ENCODE data around the gene SH3RF3.

SH3RF3 gene

GRCh38 chr2:109083771-109084170, 45.2 kb upstream of the SH3RF3 start:
- Histone ChIP-seq H3K4me1 (ENCODE audit: insufficient read depth, poor library complexity, severe bottlenecking) (no peaks in the 10 kb centered on the region), H3K4me3 (ENCODE audit: severe bottlenecking) (no peak overlapping the region), H3K27me3 (ENCODE audit: insufficient read depth, poor library complexity, severe bottlenecking) (no peaks in the 10 kb centered on the region), H3K9me3 (ENCODE audit: severe bottlenecking) (no peaks in the 10 kb centered on the region), H3K27ac (ENCODE audit: poor library complexity, severe bottlenecking) (no peak overlapping the region), H3K36me3 (ENCODE audit: low read depth) (no peaks in the 10 kb centered on the region)
- DNase-seq (ENCODE audit: low spot score) (no peak), ATAC-seq (ENCODE audit: low read depth) (no peak)
- no peak for TF ChIP-seq CTCF (IDR thresholded peaks at IDR 0.05; ENCODE audit: poor library complexity, severe bottlenecking)

GRCh38 chr2:109084341-109084740, 44.7 kb upstream of the SH3RF3 start:
- H3K27me3 ChIP-seq (ENCODE audit: insufficient read depth, poor library complexity, severe bottlenecking), result no peaks in the 10 kb centered on the region
- no peak for DNase-seq (ENCODE audit: low spot score)
- no peaks in the 10 kb centered on the region for H3K9me3 ChIP-seq (ENCODE audit: severe bottlenecking)
- peaks cover under 1% of the 10 kb centered on the region for H3K4me1 ChIP-seq (ENCODE audit: insufficient read depth, poor library complexity, severe bottlenecking)
- TF ChIP-seq CTCF (IDR thresholded peaks at IDR 0.05; ENCODE audit: poor library complexity, severe bottlenecking), result no peak
- no peak overlapping the region for H3K27ac ChIP-seq (ENCODE audit: poor library complexity, severe bottlenecking)
- no peaks in the 10 kb centered on the region for H3K36me3 ChIP-seq (ENCODE audit: low read depth)
- no peak overlapping the region for H3K4me3 ChIP-seq (ENCODE audit: severe bottlenecking)
- ATAC-seq (ENCODE audit: low read depth), result no peak

GRCh38 chr2:109085912-109086742, 42.9 kb upstream of the SH3RF3 start:
- Histone ChIP-seq H3K27me3 (ENCODE audit: insufficient read depth, poor library complexity, severe bottlenecking) (no peaks in the 10 kb centered on the region), H3K9me3 (ENCODE audit: severe bottlenecking) (no peaks in the 10 kb centered on the region), H3K27ac (ENCODE audit: poor library complexity, severe bottlenecking) (no peak overlapping the region), H3K36me3 (ENCODE audit: low read depth) (no peaks in the 10 kb centered on the region), H3K4me3 (ENCODE audit: severe bottlenecking) (no peak overlapping the region), H3K4me1 (ENCODE audit: insufficient read depth, poor library complexity, severe bottlenecking) (peaks cover 6% of the 10 kb centered on the region)
- no peak for TF ChIP-seq CTCF (IDR thresholded peaks at IDR 0.05; ENCODE audit: poor library complexity, severe bottlenecking)
- no peak for DNase-seq (ENCODE audit: low spot score)
- no peak for ATAC-seq (ENCODE audit: low read depth)

GRCh38 chr2:109086743-109087020, 42.3 kb upstream of the SH3RF3 start:
- no peak for TF ChIP-seq CTCF (IDR thresholded peaks at IDR 0.05; ENCODE audit: poor library complexity, severe bottlenecking)
- Histone ChIP-seq H3K27me3 (ENCODE audit: insufficient read depth, poor library complexity, severe bottlenecking) (no peaks in the 10 kb centered on the region), H3K27ac (ENCODE audit: poor library complexity, severe bottlenecking) (no peak overlapping the region), H3K9me3 (ENCODE audit: severe bottlenecking) (no peaks in the 10 kb centered on the region), H3K36me3 (ENCODE audit: low read depth) (no peaks in the 10 kb centered on the region), H3K4me1 (ENCODE audit: insufficient read depth, poor library complexity, severe bottlenecking) (peaks cover 6% of the 10 kb centered on the region), H3K4me3 (ENCODE audit: severe bottlenecking) (no peak overlapping the region)
- DNase-seq (ENCODE audit: low spot score) (no peak), ATAC-seq (ENCODE audit: low read depth) (no peak)

GRCh38 chr2:109087055-109087663, 41.8 kb upstream of the SH3RF3 start:
- no peak overlapping the region for H3K4me3 ChIP-seq (ENCODE audit: severe bottlenecking)
- no peak overlapping the region for H3K27ac ChIP-seq (ENCODE audit: poor library complexity, severe bottlenecking)
- ATAC-seq (ENCODE audit: low read depth), result no peak
- H3K36me3 ChIP-seq (ENCODE audit: low read depth), result no peaks in the 10 kb centered on the region
- no peak for DNase-seq (ENCODE audit: low spot score)
- TF ChIP-seq CTCF (IDR thresholded peaks at IDR 0.05; ENCODE audit: poor library complexity, severe bottlenecking), result no peak
- H3K27me3 ChIP-seq (ENCODE audit: insufficient read depth, poor library complexity, severe bottlenecking), result no peaks in the 10 kb centered on the region
- peaks cover 6% of the 10 kb centered on the region for H3K4me1 ChIP-seq (ENCODE audit: insufficient read depth, poor library complexity, severe bottlenecking)
- no peaks in the 10 kb centered on the region for H3K9me3 ChIP-seq (ENCODE audit: severe bottlenecking)

Measured in RWPE2 (cell line).